GM18870 (cell line): ENCODE results near the gene GNAI2.
"Not testable (repeated sequence)": the region's sequence is repeated elsewhere in the genome, so short reads cannot be mapped to it uniquely, and the experiment has no call there.

Experiments
- ATAC-seq: cut with Tn5 transposase; IDR thresholded peaks from one replicate; pipeline ENCODE4 v1.9.1; 2021; ENCODE audit warnings: moderate library complexity; ENCODE audit not compliant: unreplicated experiment

Gene GNAI2

GRCh38 chr3:50224639-50225038 is 11.4 kb upstream of the GNAI2 start:
- ATAC-seq: no peak

GRCh38 chr3:50226888-50227389 is 9.1 kb upstream of the GNAI2 start:
- ATAC-seq: peak; percentile 23

- peak; percentile 46 for ATAC-seq
Observed at GRCh38 chr3:50227390-50228183, 8.4 kb upstream of the GNAI2 start.

DNA sequence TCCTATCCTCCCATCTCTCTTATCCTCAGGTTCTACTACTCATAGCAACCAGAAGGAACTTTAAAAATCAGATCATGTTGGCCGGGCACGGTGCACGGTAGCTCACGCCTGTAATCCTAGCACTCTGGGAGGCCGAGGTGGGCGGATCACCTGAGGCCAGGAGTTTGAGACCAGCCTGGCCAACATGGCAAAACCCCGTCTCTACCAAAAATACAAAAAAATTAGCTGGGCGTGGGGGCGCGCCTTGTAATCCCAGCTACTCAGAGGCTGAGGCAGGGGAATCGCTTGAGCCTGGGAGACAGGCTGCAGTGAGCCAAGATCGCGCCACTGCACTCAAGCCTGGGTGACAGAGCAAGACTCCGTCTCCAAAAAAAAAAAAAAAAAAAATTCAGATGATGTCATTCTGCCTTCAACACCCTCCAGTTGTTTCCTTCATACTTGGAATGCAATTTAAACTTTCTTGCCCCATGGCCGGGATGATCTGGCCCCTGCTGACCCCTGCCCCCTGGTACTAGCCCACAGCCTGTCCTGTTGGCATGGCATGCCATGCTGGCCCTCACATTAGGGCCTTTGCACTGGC is 7.7 kb upstream of the GNAI2 start:
- ATAC-seq: not testable (repeated sequence)

DNA sequence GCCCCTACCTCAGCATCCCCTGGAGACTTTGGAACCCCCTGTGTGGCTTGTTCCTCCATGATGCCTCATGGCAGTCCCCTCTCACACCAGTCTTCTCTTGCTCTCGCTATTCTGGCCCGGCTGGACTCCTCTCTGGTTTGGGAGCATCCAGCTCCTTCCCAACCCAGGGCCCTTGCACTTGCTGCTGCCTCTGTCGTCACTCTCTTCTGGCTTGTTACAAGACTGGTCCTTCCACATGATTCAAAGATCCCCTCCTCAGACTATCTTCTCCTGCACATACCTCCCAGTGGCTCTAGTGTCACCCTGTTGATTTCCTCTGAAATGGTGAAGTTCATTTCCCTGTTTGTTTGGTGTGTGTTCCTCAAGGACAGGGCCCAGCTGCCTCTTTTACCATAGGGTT is 6.5 kb upstream of the GNAI2 start:
- no peak for ATAC-seq

DNA sequence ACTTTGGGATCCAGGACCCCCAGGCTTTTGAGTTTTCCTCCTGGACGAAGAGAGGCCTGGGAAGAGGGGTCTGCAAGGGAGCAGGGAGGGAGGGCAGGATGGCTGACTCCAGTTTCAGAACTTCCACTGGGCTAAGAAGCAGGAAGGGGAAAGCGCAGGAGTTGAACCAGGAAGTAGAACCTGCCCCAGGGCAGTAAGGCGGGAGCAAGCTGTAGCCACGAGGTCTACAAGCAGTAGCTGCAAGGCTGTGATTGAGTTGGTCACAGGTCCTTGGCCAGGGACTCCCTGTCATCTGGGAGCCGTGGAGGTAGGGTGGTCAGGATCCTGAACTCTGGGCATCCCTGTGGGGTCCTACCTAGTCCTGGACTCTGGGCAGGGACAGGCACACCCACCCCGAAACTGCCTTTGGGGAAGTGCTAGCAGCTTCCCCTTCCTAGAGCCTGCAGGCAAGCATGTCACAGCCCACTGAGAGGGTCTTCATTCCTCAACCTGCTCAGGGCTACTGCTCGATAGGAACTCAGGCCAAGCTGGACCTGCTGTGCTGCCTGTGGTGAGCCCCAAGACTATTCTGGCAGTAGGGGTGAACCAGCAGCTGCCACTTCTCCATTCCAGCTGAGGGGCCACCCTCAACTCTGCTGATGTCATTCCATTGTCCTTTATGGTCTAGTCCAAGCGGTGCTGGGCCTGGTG is 5.8 kb upstream of the GNAI2 start:
- ATAC-seq: no peak

- ATAC-seq: no peak
Observed at GRCh38 chr3:50230794-50231125, 5.2 kb upstream of the GNAI2 start.

GRCh38 chr3:50231581-50231980 is 4.4 kb upstream of the GNAI2 start:
- ATAC-seq: no peak

- no peak for ATAC-seq
Observed at GRCh38 chr3:50232303-50232702, 3.7 kb upstream of the GNAI2 start.

- no peak for ATAC-seq
Observed at GRCh38 chr3:50233176-50233575, 2.8 kb upstream of the GNAI2 start.

DNA sequence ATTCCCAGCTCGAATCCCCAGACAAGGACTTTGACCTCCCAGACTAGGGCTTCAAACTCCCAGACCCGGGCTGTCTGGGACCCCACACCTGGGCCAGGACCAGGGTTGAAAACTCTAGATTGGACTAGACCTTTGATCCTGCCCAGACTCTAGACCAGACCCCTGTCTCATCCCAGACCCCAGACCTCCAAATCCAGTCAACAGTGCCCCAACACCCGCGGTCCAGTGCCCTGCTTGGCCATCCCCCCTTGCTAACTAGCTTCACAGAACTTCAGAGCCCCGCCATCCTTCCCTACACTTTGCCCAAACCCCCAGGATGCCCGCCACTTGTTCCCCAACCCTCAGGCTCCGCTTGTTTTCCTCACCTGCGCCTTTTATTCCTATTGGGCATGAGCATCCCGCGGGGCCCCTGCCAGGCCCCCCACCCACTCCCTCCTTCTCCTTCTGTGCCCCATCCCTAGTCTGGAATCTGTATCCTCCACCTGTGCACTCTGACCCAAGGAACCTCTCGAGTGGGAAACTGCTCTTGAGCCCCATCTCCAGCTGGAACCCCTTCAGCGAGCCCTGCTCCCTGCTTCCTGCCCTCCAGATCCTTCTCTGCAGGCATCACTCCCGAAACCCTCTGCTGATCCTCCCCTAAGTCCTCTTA is 604 bp downstream of the GNAI2 start:
- ATAC-seq: no peak

- no peak for ATAC-seq
Observed at GRCh38 chr3:50237133-50237651, 1.2 kb downstream of the GNAI2 start.

- ATAC-seq: no peak
Observed at GRCh38 chr3:50237754-50238548, 1.9 kb downstream of the GNAI2 start.

DNA sequence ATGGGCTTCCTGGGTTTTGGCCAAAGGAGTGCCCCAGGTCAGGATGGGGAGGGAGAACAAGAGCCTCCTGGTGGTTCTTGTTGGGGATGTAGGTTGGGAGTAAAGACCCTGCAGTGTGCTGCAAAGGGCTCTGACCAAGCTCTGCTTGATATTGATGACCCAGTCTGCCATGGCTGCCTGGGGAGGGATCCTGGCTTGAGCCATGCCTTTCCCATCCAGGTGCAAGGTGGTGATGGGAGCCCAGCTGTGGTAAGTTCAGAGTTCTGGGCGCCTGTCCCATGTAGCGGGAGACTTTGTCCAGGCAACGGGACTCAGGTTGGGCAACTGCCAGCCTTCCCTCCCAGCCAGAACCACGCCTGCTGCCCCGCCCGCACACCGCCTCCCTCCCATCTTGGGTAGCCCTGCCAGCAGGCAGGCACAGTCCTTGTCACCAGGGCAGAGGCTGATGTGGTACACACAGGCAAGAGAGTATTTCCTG is 2.6 kb downstream of the GNAI2 start:
- ATAC-seq: no peak

DNA sequence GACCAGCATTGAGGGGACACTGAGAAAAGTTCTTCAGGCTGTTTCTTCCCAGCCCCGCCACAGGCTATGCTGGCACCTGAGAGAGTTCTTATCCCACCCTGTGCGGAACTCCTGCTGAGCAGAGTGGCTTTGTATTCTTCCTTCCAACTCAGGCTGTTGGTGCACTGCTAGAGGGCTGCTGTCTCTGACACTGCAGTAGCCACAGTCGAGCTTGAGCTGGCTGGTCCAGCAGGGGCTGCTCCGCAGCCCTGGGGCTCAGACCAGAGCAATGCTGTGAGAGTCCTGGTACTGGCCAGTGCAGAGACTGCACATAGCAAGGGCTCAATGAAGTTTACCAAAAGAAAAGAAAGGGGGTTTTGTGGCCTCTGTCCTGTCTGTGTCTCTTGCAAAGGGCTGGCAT is 3.6 kb downstream of the GNAI2 start:
- no peak for ATAC-seq

DNA sequence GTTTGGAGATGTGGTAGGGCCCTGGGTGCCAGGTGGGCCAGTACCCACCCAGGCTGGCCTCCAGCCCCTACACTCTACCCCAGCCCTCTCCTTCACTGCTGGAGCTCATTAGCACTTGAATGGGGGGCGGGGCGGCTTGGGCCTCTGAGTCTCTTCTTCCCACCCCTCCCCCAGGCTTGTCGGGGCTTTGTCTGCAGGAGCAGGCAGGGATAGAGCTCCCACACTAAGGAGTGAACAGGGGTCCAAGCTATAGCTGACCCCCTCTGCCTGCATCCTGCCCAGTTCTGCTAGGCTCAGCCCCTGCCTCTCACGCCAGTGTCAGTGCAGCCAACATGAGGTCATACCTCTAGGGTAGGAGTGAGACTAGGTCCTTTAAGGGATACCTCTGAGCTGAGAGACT is 5.2 kb downstream of the GNAI2 start:
- ATAC-seq: no peak

- no peak for ATAC-seq
Observed at GRCh38 chr3:50241713-50242380, 5.8 kb downstream of the GNAI2 start.

DNA sequence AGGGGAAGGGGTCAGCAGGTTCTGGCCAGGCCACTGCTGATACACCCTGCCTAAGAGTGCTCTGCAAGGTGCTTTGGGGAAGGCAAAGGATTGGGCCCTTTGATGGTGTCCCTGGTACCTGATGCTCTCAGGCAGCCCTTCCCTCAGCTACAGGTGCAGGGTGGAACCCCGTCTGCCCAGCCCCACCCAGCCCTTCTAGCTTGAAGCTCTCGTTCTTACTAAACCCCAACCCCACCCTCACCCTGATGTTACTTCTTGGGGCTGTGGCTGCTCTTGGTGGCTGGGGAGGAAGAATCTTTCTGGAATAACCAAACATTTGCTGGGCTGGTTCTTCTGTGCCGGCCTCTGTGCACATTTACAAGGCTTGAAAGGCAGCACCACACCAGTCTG is 6.4 kb downstream of the GNAI2 start:
- no peak for ATAC-seq

GRCh38 chr3:50242851-50243542 is 7.0 kb downstream of the GNAI2 start:
- ATAC-seq: no peak
